ENCODE measurements around the gene CD99L2.

DNA sequence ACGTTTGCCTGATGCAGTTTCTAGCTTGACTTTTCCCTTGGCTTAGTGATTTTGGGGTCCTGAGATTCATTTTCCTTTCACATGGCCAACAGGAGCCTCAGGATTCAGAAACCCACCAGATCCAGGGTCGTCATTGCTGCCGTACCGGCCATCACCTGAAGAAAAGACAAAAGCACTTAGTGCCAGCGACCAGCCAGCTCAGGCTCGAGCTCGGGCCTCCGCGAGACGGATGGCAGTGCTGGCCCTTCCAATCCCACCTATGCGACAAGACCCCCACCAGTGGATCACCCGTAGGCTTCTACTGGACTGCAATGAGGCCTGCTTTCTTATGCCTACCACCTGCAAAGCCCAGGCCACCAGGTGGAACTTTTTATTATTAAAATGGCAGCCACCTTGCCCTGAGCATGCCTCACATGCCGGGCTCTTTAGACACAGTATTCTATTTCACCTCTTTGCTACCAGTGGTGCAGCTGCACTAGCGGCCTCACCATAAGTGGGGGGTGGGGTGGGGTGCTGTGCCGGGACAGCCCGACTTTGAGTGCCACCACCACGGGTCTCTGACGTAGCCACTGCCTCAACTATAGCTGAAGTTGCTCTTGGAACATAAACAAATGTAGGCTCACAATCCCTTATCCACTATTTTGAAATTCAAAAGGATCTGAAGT is 121.0 kb downstream of the CD99L2 start:
- no peak for TF ChIP-seq POLR2AphosphoS5 (IDR thresholded peaks at IDR 0.05; ENCODE audit: low read depth, low read length)
- no peak for TF ChIP-seq TAF1 (IDR thresholded peaks at IDR 0.05; ENCODE audit: borderline replicate concordance, insufficient read depth, low read length)
- TF ChIP-seq SIN3A (IDR thresholded peaks at IDR 0.05; ENCODE audit: borderline replicate concordance, insufficient read depth, low read length): no peak
